H9 (cell line): ENCODE measurements around the gene PSMD8. TPM values are rescaled to one million over a fixed set of nuclear protein-coding genes. Genes with fewer than 3 reads are reported as not detected.
A peak's percentile ranks its signal among the peaks of the same experiment; 100 is the strongest.

ENCODE experiments used
- DNase-seq: peaks from one replicate; pipeline ENCODE4 v3.0.0-alpha.2; 2017
- H2AFZ ChIP-seq: one replicate; pipeline ENCODE4 v1.6.1; 2013; ENCODE audit warnings: mild to moderate bottlenecking, low read length, control low read depth, moderate library complexity
- H2AK5ac ChIP-seq: 2 replicates; pipeline ENCODE4 v1.6.1; 2013; ENCODE audit warnings: low read length, control low read depth, mixed read lengths; ENCODE audit not compliant: insufficient read length
- H2BK120ac ChIP-seq: one replicate; pipeline ENCODE4 v1.6.1; 2013; ENCODE audit warnings: low read depth, mild to moderate bottlenecking, low read length, control low read depth, inconsistent platforms; ENCODE audit not compliant: poor library complexity, severe bottlenecking
- H2BK12ac ChIP-seq: 2 replicates; pipeline ENCODE4 v1.6.1; 2013; ENCODE audit warnings: low read length, control low read depth, mixed read lengths, low read depth; ENCODE audit not compliant: insufficient read length
- H2BK15ac ChIP-seq: 2 replicates; pipeline ENCODE4 v1.6.1; 2013; ENCODE audit warnings: low read depth, low read length, control low read depth
- H2BK20ac ChIP-seq: one replicate; pipeline ENCODE4 v1.6.1; 2013; ENCODE audit warnings: low read depth, mild to moderate bottlenecking, low read length, control low read depth, inconsistent platforms; ENCODE audit not compliant: poor library complexity, severe bottlenecking
- H2BK5ac ChIP-seq: 2 replicates; pipeline ENCODE4 v1.6.1; 2013; ENCODE audit warnings: low read length, control low read depth, mixed read lengths; ENCODE audit not compliant: insufficient read length
- H3K14ac ChIP-seq: 2 replicates; pipeline ENCODE4 v1.6.1; 2013; ENCODE audit warnings: low read length, control low read depth; ENCODE audit not compliant: insufficient read depth
- H3K18ac ChIP-seq: 2 replicates; pipeline ENCODE4 v1.6.1; 2013; ENCODE audit warnings: low read depth, mild to moderate bottlenecking, mixed read lengths, low read length, control low read depth; ENCODE audit not compliant: insufficient read length
- H3K23ac ChIP-seq: 2 replicates; pipeline ENCODE4 v1.6.1; 2013; ENCODE audit warnings: low read length, control low read depth, mixed read lengths, low read depth; ENCODE audit not compliant: insufficient read length
- H3K23me2 ChIP-seq: 2 replicates; pipeline ENCODE4 v1.6.1; 2013; ENCODE audit warnings: low read depth, mild to moderate bottlenecking, mixed read lengths, low read length, control low read depth; ENCODE audit not compliant: insufficient read length, poor library complexity, severe bottlenecking
- H3K27ac ChIP-seq: 2 replicates; pipeline ENCODE4 v1.5.1; 2013; ENCODE audit warnings: low read length, control low read depth, mixed read lengths, low read depth; ENCODE audit not compliant: insufficient read length
- H3K27me3 ChIP-seq: 2 replicates; pipeline ENCODE4 v1.6.1; 2013; ENCODE audit warnings: low read length, control low read depth, inconsistent platforms; ENCODE audit not compliant: insufficient read depth
- H3K4ac ChIP-seq: 2 replicates; pipeline ENCODE4 v1.6.1; 2013; ENCODE audit warnings: low read depth, mild to moderate bottlenecking, control low read depth, inconsistent platforms, low read length, moderate library complexity
- H3K4me1 ChIP-seq: 2 replicates; pipeline ENCODE4 v1.6.1; 2013; ENCODE audit warnings: low read length, control low read depth, inconsistent platforms; ENCODE audit not compliant: insufficient read depth
- H3K4me2 ChIP-seq: 2 replicates; pipeline ENCODE4 v1.6.1; 2013; ENCODE audit warnings: low read length, control low read depth, mixed read lengths; ENCODE audit not compliant: insufficient read length, insufficient read depth
- H3K56ac ChIP-seq: 2 replicates; pipeline ENCODE4 v1.6.1; 2013; ENCODE audit warnings: low read depth, mild to moderate bottlenecking, mixed read lengths, low read length, control low read depth; ENCODE audit not compliant: insufficient read length
- H3K79me1 ChIP-seq: 2 replicates; pipeline ENCODE4 v1.6.1; 2013; ENCODE audit warnings: low read depth, mild to moderate bottlenecking, moderate library complexity, low read length, control low read depth, inconsistent platforms; ENCODE audit not compliant: insufficient read depth, poor library complexity, severe bottlenecking
- H3K79me2 ChIP-seq: 2 replicates; pipeline ENCODE4 v1.6.1; 2013; ENCODE audit warnings: low read length, control low read depth, inconsistent platforms; ENCODE audit not compliant: insufficient read depth
- H3K9ac ChIP-seq: 2 replicates; pipeline ENCODE4 v1.6.1; 2013; ENCODE audit warnings: low read length, control low read depth, mixed read lengths; ENCODE audit not compliant: insufficient read length; ENCODE audit errors: extremely low read depth
- H3K9me3 ChIP-seq: one replicate; pipeline ENCODE4 v1.6.1; 2013; ENCODE audit warnings: low read depth, low read length, inconsistent platforms; ENCODE audit not compliant: control insufficient read depth
- H3T11ph ChIP-seq: one replicate; pipeline ENCODE4 v1.6.1; 2013; ENCODE audit warnings: mild to moderate bottlenecking, low read length, control low read depth, inconsistent platforms
- H4K20me1 ChIP-seq: one replicate; pipeline ENCODE4 v1.6.1; 2013; ENCODE audit not compliant: control insufficient read depth, insufficient read length, insufficient read depth
- H4K5ac ChIP-seq: 2 replicates; pipeline ENCODE4 v1.6.1; 2013; ENCODE audit warnings: low read depth, mild to moderate bottlenecking, mixed read lengths, low read length, control low read depth; ENCODE audit not compliant: insufficient read length
- H4K8ac ChIP-seq: replicated peaks from 2 replicates; pipeline ENCODE4 v1.6.1; 2013; ENCODE audit warnings: low read length, control low read depth, mixed read lengths, low read depth; ENCODE audit not compliant: insufficient read length
- H4K91ac ChIP-seq: 2 replicates; pipeline ENCODE4 v1.6.1; 2013; ENCODE audit warnings: low read depth, mild to moderate bottlenecking, moderate library complexity, mixed read lengths, low read length, control low read depth; ENCODE audit not compliant: insufficient read length
- H3K27ac Mint-ChIP-seq, 3 experiments: 2 replicates in 2 of 3; 3 replicates in 1 of 3; pipeline ENCODE4 v1.8.0; 2020 to 2021; ENCODE audit warnings: mixed read lengths in 3 of 3, mild to moderate bottlenecking in 1 of 3, moderate library complexity in 1 of 3
- H3K27me3 Mint-ChIP-seq: 2 replicates; pipeline ENCODE4 v1.8.0; 2021; ENCODE audit warnings: low read depth, mild to moderate bottlenecking, moderate library complexity, mixed read lengths
- H3K36me3 Mint-ChIP-seq, 3 experiments: 2 replicates in 2 of 3; 3 replicates in 1 of 3; pipeline ENCODE4 v1.8.0; 2020 to 2021; ENCODE audit warnings: low read depth in 3 of 3, mixed read lengths in 3 of 3; ENCODE audit not compliant: insufficient read depth in 1 of 3
- H3K4me1 Mint-ChIP-seq, 2 experiments: 2 replicates each; pipeline ENCODE4 v1.8.0; 2020; ENCODE audit warnings: mixed read lengths in 2 of 2
- H3K4me3 Mint-ChIP-seq, 2 experiments: 2 replicates in 1 of 2; 3 replicates in 1 of 2; pipeline ENCODE4 v1.8.0; 2020 to 2021; ENCODE audit warnings: mild to moderate bottlenecking in 2 of 2, mixed read lengths in 2 of 2, moderate library complexity in 1 of 2
- H3K9me3 Mint-ChIP-seq, 2 experiments: 2 replicates in 1 of 2; 3 replicates in 1 of 2; pipeline ENCODE4 v1.8.0; 2020; ENCODE audit warnings: mild to moderate bottlenecking in 2 of 2, mixed read lengths in 2 of 2, moderate library complexity in 1 of 2
- CTCF ChIP-seq: fragments of 200-600 bp; sonication (generic); conservative IDR thresholded peaks from 3 replicates; pipeline ENCODE4 v1.8.0; 2021; ENCODE audit warnings: antibody characterized with exemption, mild to moderate bottlenecking
- WGBS: extraction: QIAGEN DNeasy Blood & Tissue Kit; methylation state at CpG from one replicate; pipeline ENCODE4 v1.1.7; 2013; ENCODE audit warnings: missing lambda C conversion rate, low lambda C conversion rate, mixed read lengths; ENCODE audit not compliant: insufficient read length; ENCODE audit errors: extremely low coverage; 5-methylcytosine and 5-hydroxymethylcytosine counted together
- total RNA-seq: library from RNA; stranded (reverse); gene quantifications from 2 replicates; pipeline ENCODE4 v1.2.1, GENCODE V29; 2021

The PSMD8 gene
- total RNA-seq, 1 experiment from 2014 or later = 189 TPM

- Histone ChIP-seq H2BK5ac (no peak overlapping the region), H3K79me1 (no peaks in the 10 kb centered on the region), H3K14ac (peak overlapping the region; percentile 70), H2BK120ac (peak overlapping the region; percentile 15), H3K23me2 (peaks cover 35% of the 10 kb centered on the region), H2BK15ac (no peak overlapping the region), H3K4ac (no peak overlapping the region), H4K91ac (no peak overlapping the region), H4K5ac (no peak overlapping the region), H4K20me1 (no peaks in the 10 kb centered on the region), H2AFZ (no peak overlapping the region), H2BK12ac (no peak overlapping the region), H3K4me2 (peak overlapping the region; percentile 80), H2AK5ac (no peak overlapping the region), H3K23ac (no peak overlapping the region), H3K18ac (peak overlapping the region; percentile 54), H2BK20ac (no peak overlapping the region), H3K9me3 (no peaks in the 10 kb centered on the region), H3K27ac (no peak overlapping the region), H3K79me2 (no peaks in the 10 kb centered on the region; the same call in 1 of the 2 replicates), H3K9ac (peak overlapping the region; percentile 63), H3K4me1 (no peaks in the 10 kb centered on the region; the same call in 1 of the 2 replicates), H4K8ac (no peak overlapping the region), H3K56ac (no peak overlapping the region), H3T11ph (no peak overlapping the region), H3K27me3 (no peaks in the 10 kb centered on the region)
- Mint-ChIP-seq H3K4me3 (peak overlapping the region; percentile 83 to 92), H3K4me1 (peaks cover 42 to 56% of the 10 kb centered on the region in 2 experiments), H3K9me3 (no peaks in the 10 kb centered on the region), H3K27ac (peak overlapping the region; percentile 85 to 97 (median 97)), H3K36me3 (peaks cover 20 to 34% (median 22%) of the 10 kb centered on the region in 3 experiments), H3K27me3 (peaks cover 7% of the 10 kb centered on the region; the same call in 1 of the 2 replicates)
- WGBS = no CpG with 5 or more reads among the region's 28 CpGs
- DNase-seq = peak; percentile 68
- no peak for TF ChIP-seq CTCF
Measured at GRCh38 chr19:38389101-38389925, 14.9 kb downstream of the PSMD8 start.
